Panc1 (cell line): ENCODE results near the gene AKAP6. TPM values are rescaled to one million over a fixed set of nuclear protein-coding genes. Genes with fewer than 3 reads are reported as not detected.

Source experiments
- ATAC-seq: fragments of 200-7000 bp; cut with Tn5 transposase; 2 replicates; pipeline ENCODE4 v1.9.1; 2020; ENCODE audit warnings: mild to moderate bottlenecking, moderate library complexity
- BruUV-seq: library from RNA; stranded (reverse); fragments of 400-500 nt; replicated peaks from 2 replicates; lab custom pipeline; 2021; lab: Mats Ljungman, UMichigan
- CTCF ChIA-PET: fragments of 300-600 bp; sonication (Branson Sonifier 250); formaldehyde crosslinking; loops from one replicate; lab custom pipeline; 2022; ENCODE audit warnings: antibody characterized with exemption; lab: Charles Lee
- POLR2A ChIA-PET: fragments of 300-600 bp; sonication (Branson Sonifier 250); formaldehyde crosslinking; loops from one replicate; lab custom pipeline; 2022; ENCODE audit warnings: antibody characterized with exemption; lab: Charles Lee
- DNase-seq: peaks from one replicate; pipeline ENCODE4 v3.0.0-alpha.2; 2010; ENCODE audit warnings: low read depth, low spot score
- H3K27ac ChIP-seq: 2 replicates; pipeline ENCODE4 v1.5.1; 2011; ENCODE audit warnings: mild to moderate bottlenecking, low read length, inconsistent platforms
- H3K27me3 ChIP-seq: fragments of 200-500 bp; sonication (Bioruptor generic); 2 replicates; pipeline ENCODE4 v1.6.0; 2014; ENCODE audit warnings: low read length, inconsistent platforms; ENCODE audit not compliant: control insufficient read depth, insufficient read depth
- H3K36me3 ChIP-seq: fragments of 200-500 bp; sonication (Bioruptor generic); 2 replicates; pipeline ENCODE4 v1.5.1; 2014; ENCODE audit warnings: inconsistent platforms, mild to moderate bottlenecking, low read length, moderate library complexity; ENCODE audit not compliant: control insufficient read depth, insufficient read depth
- H3K4me1 ChIP-seq: 2 replicates; pipeline ENCODE4 v1.5.1; 2011; ENCODE audit warnings: inconsistent platforms, mild to moderate bottlenecking, low read length, moderate library complexity; ENCODE audit not compliant: control insufficient read depth, insufficient read depth
- H3K4me3 ChIP-seq, 2 experiments: 2 replicates each; pipeline ENCODE4 v1.5.1; 2011 to 2012; ENCODE audit warnings: low read depth in 2 of 2, low read length in 2 of 2, mild to moderate bottlenecking in 2 of 2, inconsistent platforms in 1 of 2, moderate library complexity in 1 of 2
- H3K9me3 ChIP-seq: fragments of 200-500 bp; sonication (Bioruptor generic); 2 replicates; pipeline ENCODE4 v1.5.1; 2014; ENCODE audit warnings: low read depth, mild to moderate bottlenecking, inconsistent platforms, low read length, moderate library complexity; ENCODE audit not compliant: control insufficient read depth, insufficient read depth
- POLR2AphosphoS5 ChIP-seq: IDR thresholded peaks from 2 replicates; pipeline ENCODE4 v1.6.1; 2012; ENCODE audit warnings: mild to moderate bottlenecking, low read depth, low read length, moderate library complexity
- SIN3A ChIP-seq: IDR thresholded peaks from 2 replicates; pipeline ENCODE4 v1.6.1; 2012; ENCODE audit warnings: low read depth, mild to moderate bottlenecking, low read length, moderate library complexity, borderline replicate concordance; ENCODE audit not compliant: insufficient read depth
- TCF7L2 ChIP-seq: IDR thresholded peaks from 2 replicates; pipeline ENCODE4 v1.6.1; 2011; ENCODE audit warnings: mild to moderate bottlenecking, low read depth, low read length, inconsistent platforms
- in situ Hi-C: cut with HindIII; loops from 2 replicates; pipeline ENCODE4 v1.10.0; 2016; ENCODE audit warnings: low sequenced_read_pairs, low pct_unique_long_range_greater_than_20kb
- intact Hi-C: fragments of 100-400 bp; cut with micrococcal nuclease; formaldehyde crosslinking; loops from one replicate; pipeline ENCODE4 v1.10.0; 2022; ENCODE audit not compliant: unreplicated experiment
- total RNA-seq: library from RNA; stranded (reverse); gene quantifications from one replicate; pipeline ENCODE4 v1.2.1, GENCODE V29; 2021; ENCODE audit not compliant: unreplicated experiment
- TF ChIP-seq, protein P1 (sequence below), 2 experiments: IDR thresholded peaks; 2 replicates each; pipeline ENCODE4 v1.6.1; 2011 to 2012; ENCODE audit warnings: low read depth in 2 of 2, control low read depth in 1 of 2, low read length in 1 of 2, mild to moderate bottlenecking in 1 of 2, moderate library complexity in 1 of 2; ENCODE audit not compliant: insufficient read depth in 1 of 2
- TF ChIP-seq, protein P2 (sequence below): fragments of 450-650 bp; IDR thresholded peaks from 2 replicates; pipeline ENCODE4 v1.5.1; 2017; ENCODE audit warnings: mild to moderate bottlenecking

Gene AKAP6
- total RNA-seq, 1 experiment from 2014 or later: 0.82 TPM

DNA sequence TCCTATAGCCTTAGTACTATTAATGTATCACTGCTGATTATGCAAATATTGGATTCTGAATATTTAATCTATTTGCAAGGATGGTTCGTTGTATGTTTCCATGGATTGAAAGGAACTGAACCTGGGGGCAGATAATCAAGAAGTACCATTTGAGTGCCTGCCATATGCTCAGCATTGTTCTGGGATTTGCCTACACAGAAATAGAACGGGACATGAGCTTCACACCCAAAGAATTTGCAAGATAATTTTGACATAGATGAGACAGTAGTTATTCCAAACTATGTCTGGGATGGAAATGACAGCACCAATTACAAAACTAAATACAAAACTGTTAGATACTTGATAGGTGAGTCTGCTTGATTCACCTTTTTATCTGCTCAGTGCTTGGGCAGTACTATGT is 476.9 kb downstream of the AKAP6 start:
- in situ Hi-C loops: no loop called here
- CTCF ChIA-PET: no interaction called here

DNA sequence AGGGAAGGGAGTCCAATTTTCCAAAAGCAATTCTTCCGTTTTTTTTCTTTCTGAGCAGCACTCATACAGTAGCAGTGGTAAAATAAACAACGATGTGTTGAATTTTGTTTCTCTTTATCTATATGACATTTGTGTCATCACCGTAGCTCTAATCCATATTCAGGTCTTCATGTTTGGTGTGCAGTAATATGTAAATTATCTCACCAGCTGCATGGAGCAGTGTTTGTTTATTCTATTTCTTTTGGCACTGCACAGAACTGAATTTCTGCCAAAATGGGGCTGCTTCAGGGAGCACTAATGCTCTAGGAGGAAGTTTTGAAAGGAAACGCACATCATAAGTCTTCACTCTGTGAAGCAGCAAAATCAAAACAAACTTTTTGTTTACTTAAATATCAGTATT is 479.5 kb downstream of the AKAP6 start:
- DNase-seq (no peak), ATAC-seq (no peak)
- Histone ChIP-seq H3K27me3 (no peaks in the 10 kb centered on the region), H3K9me3 (no peaks in the 10 kb centered on the region), H3K27ac (no peak overlapping the region), H3K4me3 (no peak overlapping the region), H3K36me3 (no peaks in the 10 kb centered on the region), H3K4me1 (no peaks in the 10 kb centered on the region)
- no TSS peak for BruUV-seq
- no peak for TF ChIP-seq SIN3A
- TF ChIP-seq, protein P1, sequence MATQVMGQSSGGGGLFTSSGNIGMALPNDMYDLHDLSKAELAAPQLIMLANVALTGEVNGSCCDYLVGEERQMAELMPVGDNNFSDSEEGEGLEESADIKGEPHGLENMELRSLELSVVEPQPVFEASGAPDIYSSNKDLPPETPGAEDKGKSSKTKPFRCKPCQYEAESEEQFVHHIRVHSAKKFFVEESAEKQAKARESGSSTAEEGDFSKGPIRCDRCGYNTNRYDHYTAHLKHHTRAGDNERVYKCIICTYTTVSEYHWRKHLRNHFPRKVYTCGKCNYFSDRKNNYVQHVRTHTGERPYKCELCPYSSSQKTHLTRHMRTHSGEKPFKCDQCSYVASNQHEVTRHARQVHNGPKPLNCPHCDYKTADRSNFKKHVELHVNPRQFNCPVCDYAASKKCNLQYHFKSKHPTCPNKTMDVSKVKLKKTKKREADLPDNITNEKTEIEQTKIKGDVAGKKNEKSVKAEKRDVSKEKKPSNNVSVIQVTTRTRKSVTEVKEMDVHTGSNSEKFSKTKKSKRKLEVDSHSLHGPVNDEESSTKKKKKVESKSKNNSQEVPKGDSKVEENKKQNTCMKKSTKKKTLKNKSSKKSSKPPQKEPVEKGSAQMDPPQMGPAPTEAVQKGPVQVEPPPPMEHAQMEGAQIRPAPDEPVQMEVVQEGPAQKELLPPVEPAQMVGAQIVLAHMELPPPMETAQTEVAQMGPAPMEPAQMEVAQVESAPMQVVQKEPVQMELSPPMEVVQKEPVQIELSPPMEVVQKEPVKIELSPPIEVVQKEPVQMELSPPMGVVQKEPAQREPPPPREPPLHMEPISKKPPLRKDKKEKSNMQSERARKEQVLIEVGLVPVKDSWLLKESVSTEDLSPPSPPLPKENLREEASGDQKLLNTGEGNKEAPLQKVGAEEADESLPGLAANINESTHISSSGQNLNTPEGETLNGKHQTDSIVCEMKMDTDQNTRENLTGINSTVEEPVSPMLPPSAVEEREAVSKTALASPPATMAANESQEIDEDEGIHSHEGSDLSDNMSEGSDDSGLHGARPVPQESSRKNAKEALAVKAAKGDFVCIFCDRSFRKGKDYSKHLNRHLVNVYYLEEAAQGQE (IDR thresholded peaks at IDR 0.05; ENCODE audit: insufficient read depth in 1 of 2, low read depth in 2 of 2, low read length in 1 of 2): no peak
- TF ChIP-seq POLR2AphosphoS5: no peak
- TF ChIP-seq TCF7L2: no peak
- TF ChIP-seq, protein P2, sequence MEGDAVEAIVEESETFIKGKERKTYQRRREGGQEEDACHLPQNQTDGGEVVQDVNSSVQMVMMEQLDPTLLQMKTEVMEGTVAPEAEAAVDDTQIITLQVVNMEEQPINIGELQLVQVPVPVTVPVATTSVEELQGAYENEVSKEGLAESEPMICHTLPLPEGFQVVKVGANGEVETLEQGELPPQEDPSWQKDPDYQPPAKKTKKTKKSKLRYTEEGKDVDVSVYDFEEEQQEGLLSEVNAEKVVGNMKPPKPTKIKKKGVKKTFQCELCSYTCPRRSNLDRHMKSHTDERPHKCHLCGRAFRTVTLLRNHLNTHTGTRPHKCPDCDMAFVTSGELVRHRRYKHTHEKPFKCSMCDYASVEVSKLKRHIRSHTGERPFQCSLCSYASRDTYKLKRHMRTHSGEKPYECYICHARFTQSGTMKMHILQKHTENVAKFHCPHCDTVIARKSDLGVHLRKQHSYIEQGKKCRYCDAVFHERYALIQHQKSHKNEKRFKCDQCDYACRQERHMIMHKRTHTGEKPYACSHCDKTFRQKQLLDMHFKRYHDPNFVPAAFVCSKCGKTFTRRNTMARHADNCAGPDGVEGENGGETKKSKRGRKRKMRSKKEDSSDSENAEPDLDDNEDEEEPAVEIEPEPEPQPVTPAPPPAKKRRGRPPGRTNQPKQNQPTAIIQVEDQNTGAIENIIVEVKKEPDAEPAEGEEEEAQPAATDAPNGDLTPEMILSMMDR: no peak
- ChIA-PET CTCF (no interaction called here), POLR2A (no interaction called here)
- intact Hi-C loops: loop anchor here (10.0 kb wide), 1 partner anchor 536 kb away; no protein-coding TSS in a partner anchor
- in situ Hi-C loops: no loop called here

More for the DNA sequence above, 476.9 kb downstream of the AKAP6 start:
- no peaks in the 10 kb centered on the region for H3K36me3 ChIP-seq
- no peak for ATAC-seq
- H3K4me3 ChIP-seq: no peak overlapping the region
- no peaks in the 10 kb centered on the region for H3K27me3 ChIP-seq
- H3K9me3 ChIP-seq: no peaks in the 10 kb centered on the region
- POLR2A ChIA-PET: no interaction called here
- TF ChIP-seq, protein P2: no peak
- TF ChIP-seq TCF7L2: no peak
- TF ChIP-seq SIN3A: no peak
- no peak for TF ChIP-seq POLR2AphosphoS5
- TF ChIP-seq, protein P1 (IDR thresholded peaks at IDR 0.05; ENCODE audit: insufficient read depth in 1 of 2, low read depth in 2 of 2, low read length in 1 of 2): no peak
- intact Hi-C loops: loop anchor here (10.0 kb wide), 1 partner anchor 539 kb away; no protein-coding TSS in a partner anchor
- no peaks in the 10 kb centered on the region for H3K4me1 ChIP-seq
- no TSS peak for BruUV-seq
- no peak for DNase-seq
- no peak overlapping the region for H3K27ac ChIP-seq
